Stimulated activated CD8-positive, alpha-beta memory T cell treated with anti-CD3 and anti-CD28 coated beads, Interleukin-15, amount 100 ng/mL, for 48 hours (primary cell): Measurements from ENCODE around the gene FAM234B.
A peak's percentile ranks its signal among the peaks of the same experiment; 100 is the strongest.

Experiments
- DNase-seq, 2 donors: peaks; one replicate each; pipeline ENCODE4 v3.0.0-alpha.2; 2020; ENCODE audit warnings: low read depth in 2 of 2

FAM234B gene

DNA sequence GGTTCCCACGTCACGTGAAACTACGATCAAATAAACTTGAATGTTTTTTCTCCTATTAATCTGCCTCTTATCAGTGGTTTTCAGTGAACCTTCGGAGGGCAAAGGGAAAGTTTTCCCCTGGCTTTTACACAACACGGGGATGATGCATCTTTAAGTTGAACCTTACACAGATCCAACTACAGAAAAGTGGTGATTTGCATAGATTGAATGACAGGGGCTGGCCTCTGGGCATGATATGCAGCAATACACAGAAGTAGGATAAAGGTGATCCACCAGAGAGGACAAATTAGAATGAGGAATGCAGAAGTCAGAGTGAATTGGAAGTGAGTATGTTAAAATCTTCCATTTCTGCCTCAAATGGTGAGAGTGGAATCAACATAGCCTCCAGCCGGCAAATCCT is 47.7 kb downstream of the FAM234B start:
- DNase-seq, result no peak

- no peak for DNase-seq
Measured at GRCh38 chr12:13093191-13093847, 49.1 kb downstream of the FAM234B start.

DNA sequence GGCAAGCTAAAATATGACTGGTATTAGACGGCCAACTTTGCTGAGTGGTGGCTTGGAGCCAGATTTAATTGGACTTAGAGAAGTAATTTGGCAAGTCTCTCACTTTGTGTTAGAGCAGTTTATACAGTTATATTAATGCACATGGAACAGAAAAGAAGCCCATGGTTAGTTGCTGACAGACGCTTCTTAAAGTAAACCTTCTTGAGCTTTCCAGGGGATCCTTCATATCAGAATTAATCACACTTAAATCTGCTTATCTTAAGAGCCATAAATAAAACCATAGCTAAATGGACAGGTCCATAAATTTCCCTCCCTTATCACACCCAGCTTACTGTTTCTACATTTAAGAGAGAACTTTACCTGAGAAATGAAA is 49.7 kb downstream of the FAM234B start:
- DNase-seq, result no peak

DNA sequence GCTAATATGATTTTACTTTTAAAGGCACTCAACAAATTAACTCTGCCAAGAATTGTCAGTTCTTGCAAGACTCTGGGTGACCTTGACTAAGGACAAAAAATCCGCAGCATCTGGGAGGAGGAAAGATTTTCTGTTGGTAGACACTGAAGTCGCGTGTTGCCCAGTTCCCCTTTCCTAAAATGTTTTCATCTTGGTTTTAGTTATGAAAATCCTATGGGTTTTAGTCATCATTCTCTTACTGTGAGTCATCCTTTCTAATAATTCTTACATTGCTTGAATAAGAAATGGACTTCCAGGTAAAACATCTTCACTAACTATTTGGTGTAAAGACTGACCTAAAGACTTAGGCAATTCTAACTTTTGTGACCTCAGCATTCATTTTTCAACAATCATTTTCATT is 50.2 kb downstream of the FAM234B start:
- DNase-seq, result no peak

DNA sequence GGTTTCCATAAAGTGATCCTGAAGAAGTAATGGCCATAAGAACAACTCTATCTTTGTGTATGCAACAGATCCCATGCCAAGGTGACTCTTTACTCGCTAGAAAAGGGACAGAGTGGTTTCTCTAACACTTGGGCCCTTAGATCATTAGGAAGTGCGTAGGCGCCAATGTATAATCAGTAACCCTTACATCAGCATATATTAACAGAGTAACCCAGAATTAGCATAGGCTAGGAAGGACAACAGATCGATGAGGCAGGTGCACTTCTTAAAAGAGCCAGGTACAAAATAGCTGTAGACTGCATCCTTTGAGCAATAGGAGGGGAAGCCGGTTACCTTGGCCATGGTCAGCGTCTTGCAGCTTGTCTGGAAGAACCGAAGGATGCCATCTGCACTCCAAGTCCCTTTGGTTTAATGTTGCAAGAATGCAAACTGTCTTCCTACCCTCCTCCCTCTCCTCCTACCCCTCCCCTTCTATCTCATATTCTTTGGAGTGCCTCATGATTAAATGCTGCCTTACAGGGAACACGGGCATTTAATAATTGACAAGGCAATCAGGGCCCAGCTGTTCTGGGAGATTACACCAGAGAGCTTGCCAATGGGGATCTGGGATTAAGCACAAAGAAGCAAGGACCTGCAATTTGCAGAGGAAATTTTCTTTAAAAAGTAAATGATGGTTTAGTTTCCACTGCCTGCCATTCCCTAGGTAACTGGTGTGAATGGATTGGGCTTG is 51.2 kb downstream of the FAM234B start:
- DNase-seq, result no peak

DNA sequence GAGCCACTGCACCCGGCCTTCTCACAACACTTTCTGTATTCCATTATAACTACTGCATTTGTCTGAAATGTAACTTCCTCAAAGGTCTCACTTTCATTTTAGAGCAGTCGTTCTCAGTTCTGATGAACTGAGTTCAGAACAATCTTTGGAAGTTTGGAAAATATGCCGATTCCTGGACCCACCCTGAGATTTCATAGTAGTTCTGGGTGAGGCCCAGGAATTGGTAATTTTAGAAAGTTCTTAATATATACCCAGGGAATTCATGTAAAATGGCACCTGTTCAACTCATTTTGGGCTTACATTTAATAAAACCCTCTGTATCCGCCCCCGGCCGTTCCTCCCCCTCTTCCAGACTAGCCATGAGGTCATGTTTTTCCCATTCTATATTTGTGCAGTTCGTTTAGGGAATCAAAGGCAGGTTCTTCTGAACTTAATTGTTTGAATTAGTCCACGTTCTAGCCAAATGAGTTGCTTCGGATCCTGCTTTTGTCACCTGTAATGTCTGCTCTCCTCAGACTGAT is 53.4 kb downstream of the FAM234B start:
- DNase-seq, result no peak

- no peak for DNase-seq
Measured at GRCh38 chr12:13099066-13099843, 55.1 kb downstream of the FAM234B start.

DNA sequence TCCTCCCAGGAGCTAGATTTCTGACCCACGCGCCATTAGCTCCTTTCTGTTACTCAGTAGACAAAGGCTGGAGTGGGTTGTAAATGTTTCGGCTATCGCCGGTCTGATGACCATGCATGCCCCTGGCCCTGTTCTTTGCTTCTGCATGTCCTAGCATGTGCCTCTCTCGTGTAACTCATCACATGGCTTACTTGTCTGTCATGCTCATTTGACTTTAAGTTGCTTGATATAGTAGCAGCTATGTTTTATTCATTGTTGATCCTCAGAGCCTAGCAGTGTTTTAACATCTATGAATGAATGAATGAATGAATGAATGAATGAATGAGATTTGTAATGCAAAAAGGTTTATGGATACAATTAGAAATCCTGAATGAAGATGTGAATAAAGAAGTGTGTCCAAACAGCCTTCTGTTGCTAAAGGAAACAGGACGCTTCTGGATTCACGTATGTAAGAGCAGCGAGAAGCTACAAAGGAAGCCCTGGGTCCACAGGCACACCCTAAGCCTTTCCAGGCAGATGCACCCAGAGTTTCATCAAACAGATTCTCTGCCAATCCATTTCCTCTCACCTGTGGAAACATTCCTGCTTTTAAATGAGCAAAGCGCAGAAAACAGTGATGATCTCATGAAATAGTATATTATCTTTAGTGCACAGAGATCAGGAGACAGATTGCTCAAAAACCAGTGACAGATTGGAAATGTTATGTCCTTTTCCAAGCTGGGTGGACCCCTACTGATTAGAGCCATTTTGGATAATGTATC is 55.8 kb downstream of the FAM234B start:
- DNase-seq, result no peak

GRCh38 chr12:13100605-13100881 is 56.4 kb downstream of the FAM234B start:
- DNase-seq, result no peak

GRCh38 chr12:13100882-13101769 is 56.9 kb downstream of the FAM234B start:
- peak; percentile 86 to 88 for DNase-seq

GRCh38 chr12:13101821-13102375 is 57.7 kb downstream of the FAM234B start:
- peak in 1 of 2 donors; percentile 28 for DNase-seq

GRCh38 chr12:13102461-13103195 is 58.4 kb downstream of the FAM234B start:
- DNase-seq, result no peak

- peak in 1 of 2 donors; percentile 37 for DNase-seq
Measured at GRCh38 chr12:13103391-13104033, 59.3 kb downstream of the FAM234B start, which contains the start of gene GSG1. TSS of gene GSG1 (minus strand) at chr12:13103667. CDS start at chr12:13103512, 155 bp downstream.

- DNase-seq, result no peak
Measured at GRCh38 chr12:13104409-13104808, 60.2 kb downstream of the FAM234B start.

- DNase-seq, result no peak
Measured at GRCh38 chr12:13105781-13106180, 61.6 kb downstream of the FAM234B start.

- DNase-seq, result no peak
Measured at GRCh38 chr12:13106666-13107065, 62.5 kb downstream of the FAM234B start.

GRCh38 chr12:13112968-13113367 is 68.8 kb downstream of the FAM234B start:
- DNase-seq, result no peak

DNA sequence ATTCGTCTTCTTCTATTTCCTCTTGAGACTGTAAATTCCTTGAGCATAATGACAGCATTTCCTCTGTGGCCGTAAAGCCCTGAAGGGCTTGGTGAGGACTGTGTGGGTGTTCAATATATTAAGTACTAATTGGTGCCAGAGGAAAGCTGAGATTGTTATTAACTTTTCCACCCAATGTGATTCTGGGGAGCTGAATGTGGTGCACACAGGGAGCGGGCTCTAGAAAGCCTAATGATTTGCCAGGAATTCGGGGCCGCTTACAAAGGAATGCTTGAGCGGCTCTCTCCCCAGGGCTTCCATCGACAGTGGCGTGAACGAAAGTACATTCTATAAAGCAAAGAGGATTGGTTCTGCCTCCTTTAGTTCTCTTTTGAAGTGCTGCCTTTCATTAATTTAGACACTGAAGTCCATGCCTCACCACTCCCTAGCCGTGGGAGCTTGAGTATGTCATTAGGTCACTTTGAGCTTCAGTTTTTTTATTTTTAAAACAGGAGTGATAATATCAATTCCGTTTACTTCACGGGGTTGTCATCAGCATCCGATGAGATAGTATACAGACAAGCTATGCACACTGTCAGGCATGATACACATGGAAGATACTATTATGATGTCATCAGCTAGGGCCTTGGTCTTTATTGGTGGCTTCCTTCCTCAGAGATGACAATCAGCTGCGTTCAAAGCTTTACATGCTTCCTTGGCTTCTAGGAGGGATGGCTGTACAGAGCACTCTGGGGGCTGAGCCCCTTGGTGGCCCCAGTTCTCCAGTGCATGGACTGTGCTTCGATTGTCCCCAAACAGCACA is 70.3 kb downstream of the FAM234B start:
- no peak for DNase-seq
